K562 (cell line): Measurements from ENCODE around the gene AMPD3. TPM values are rescaled to one million over a fixed set of nuclear protein-coding genes. Genes with fewer than 3 reads are reported as not detected.

Experiments
- ATAC-seq: fragments of 200-7000 bp; cut with Tn5 transposase; 3 replicates; pipeline ENCODE4 v1.9.1; 2020; ENCODE audit warnings: moderate library complexity
- BruUV-seq: library from RNA; stranded (reverse); fragments of 400-500 nt; replicated peaks from 2 replicates; lab custom pipeline; 2021; lab: Mats Ljungman, UMichigan
- CTCF ChIA-PET: fragments of 300-600 bp; formaldehyde crosslinking; extraction: SDS; loops from one replicate; lab custom pipeline; 2021; ENCODE audit warnings: low intra/inter-chr PET ratio; lab: Yijun Ruan, JAX
- POLR2A ChIA-PET: fragments of 300-600, 350-650 bp; sonication (Branson Sonifier 250); formaldehyde crosslinking; extraction: SDS; loops from one replicate; lab custom pipeline; 2021; ENCODE audit warnings: antibody characterized with exemption, inconsistent platforms; lab: Yijun Ruan, JAX
- DNase-seq, 4 experiments: peaks; one replicate each; pipeline versions ENCODE4 v3.0.0 to v3.0.0-alpha.2; 2011 to 2018; ENCODE audit warnings: low spot score in 3 of 4, mixed read lengths in 3 of 4; ENCODE audit errors: extremely low read depth in 1 of 4
- FAIRE-seq: peaks from 2 replicates; lab custom pipeline; 2011; peaks lifted over from hg19 to GRCh38; lab: Jason Lieb, UNC
- H2AFZ ChIP-seq: 2 replicates; pipeline ENCODE4 v1.6.0; 2011; ENCODE audit warnings: low read depth, low read length, control low read depth, inconsistent platforms
- H3K27ac ChIP-seq: fragments of 200-600 bp; 3 replicates; pipeline ENCODE4 v1.8.0; 2011; ENCODE audit warnings: low read depth, mild to moderate bottlenecking, control low read depth, inconsistent platforms, low read length, moderate library complexity, mixed read lengths; ENCODE audit errors: extremely low read depth
- H3K27me3 ChIP-seq, 2 experiments: fragments of 300-600 bp in 1 of 2; 2 replicates in 1 of 2; 3 replicates in 1 of 2; pipeline versions ENCODE4 v1.6.0 to v1.8.0; 2011; ENCODE audit warnings: inconsistent platforms in 2 of 2, low read length in 2 of 2, mild to moderate bottlenecking in 1 of 2, mixed read lengths in 1 of 2, moderate library complexity in 1 of 2; ENCODE audit not compliant: control insufficient read depth in 2 of 2, insufficient read depth in 2 of 2
- H3K36me3 ChIP-seq: fragments of 300-600 bp; 3 replicates; pipeline ENCODE4 v1.8.0; 2011; ENCODE audit warnings: mild to moderate bottlenecking, low read length, inconsistent platforms; ENCODE audit not compliant: control insufficient read depth, insufficient read depth
- H3K4me1 ChIP-seq, 2 experiments: fragments of 200-600 bp in 1 of 2; replicated peaks in 1 of 2; 2 replicates in 1 of 2; 3 replicates in 1 of 2; pipeline versions ENCODE4 v1.5.1 to v1.8.0; 2011; ENCODE audit warnings: inconsistent platforms in 2 of 2, low read length in 2 of 2, mild to moderate bottlenecking in 1 of 2, mixed read lengths in 1 of 2, moderate library complexity in 1 of 2; ENCODE audit not compliant: control insufficient read depth in 2 of 2, insufficient read depth in 2 of 2
- H3K4me2 ChIP-seq: 2 replicates; pipeline ENCODE4 v1.6.1; 2011; ENCODE audit warnings: low read length, control low read depth, inconsistent platforms, mixed read lengths; ENCODE audit not compliant: insufficient read depth
- H3K4me3 ChIP-seq: fragments of 200-600 bp; sonication (generic), shearing (Covaris generic); 2 replicates; pipeline ENCODE4 v1.5.1; 2016; ENCODE audit warnings: control low read depth, inconsistent platforms
- H3K79me2 ChIP-seq: fragments of 200-600 bp; 3 replicates; pipeline ENCODE4 v1.8.0; 2011; ENCODE audit warnings: low read length, inconsistent platforms; ENCODE audit not compliant: control insufficient read depth, insufficient read depth
- H3K9ac ChIP-seq, 2 experiments: 2 replicates each; pipeline versions ENCODE4 v1.6.0 to v1.6.1; 2011; ENCODE audit warnings: low read depth in 2 of 2, low read length in 2 of 2, control low read depth in 1 of 2, inconsistent platforms in 1 of 2, mild to moderate bottlenecking in 1 of 2, mixed read lengths in 1 of 2; ENCODE audit not compliant: insufficient read depth in 1 of 2
- H3K9me1 ChIP-seq: one replicate; pipeline ENCODE4 v1.6.0; 2011; ENCODE audit warnings: inconsistent platforms, mild to moderate bottlenecking, low read length, moderate library complexity; ENCODE audit not compliant: control insufficient read depth, insufficient read depth
- H3K9me3 ChIP-seq: replicated peaks from 2 replicates; pipeline ENCODE4 v1.5.1; 2011; ENCODE audit warnings: low read depth, low read length, inconsistent platforms; ENCODE audit not compliant: control insufficient read depth, insufficient read depth
- H4K20me1 ChIP-seq: replicated peaks from 2 replicates; pipeline ENCODE4 v1.6.1; 2011; ENCODE audit warnings: low read length, inconsistent platforms, mixed read lengths; ENCODE audit not compliant: control insufficient read depth, insufficient read depth
- ARID1B ChIP-seq: fragments of 450-650 bp; IDR thresholded peaks from 2 replicates; pipeline ENCODE4 v1.6.1; 2016; ENCODE audit warnings: antibody characterized with exemption, mild to moderate bottlenecking, inconsistent platforms
- ETV5 ChIP-seq: sonication (generic); formaldehyde crosslinking; IDR thresholded peaks from 2 replicates; pipeline ENCODE4 v1.4.0; 2020; ENCODE audit warnings: low read depth, mild to moderate bottlenecking, missing genetic modification reagents
- FOXK2 ChIP-seq, 2 experiments: fragments of 450-650 bp; IDR thresholded peaks in 1 of 2; conservative IDR thresholded peaks in 1 of 2; 2 replicates each; pipeline ENCODE4 v1.6.1; 2016; ENCODE audit warnings: low read depth in 2 of 2, mild to moderate bottlenecking in 1 of 2
- HMGN3 ChIP-seq: IDR thresholded peaks from 2 replicates; pipeline ENCODE4 v1.6.1; 2011; ENCODE audit warnings: borderline replicate concordance, low read depth, mild to moderate bottlenecking, mixed read lengths, low read length; ENCODE audit not compliant: insufficient read length; ENCODE audit errors: extremely low read depth
- ILK ChIP-seq: fragments of 450-650 bp; IDR thresholded peaks from 2 replicates; pipeline ENCODE4 v1.6.1; 2016; ENCODE audit warnings: missing genetic modification characterization, low read depth, mild to moderate bottlenecking, missing compliant biosample characterization, moderate library complexity, borderline replicate concordance
- NCOA1 ChIP-seq: fragments of 450-650 bp; IDR thresholded peaks from 2 replicates; pipeline ENCODE4 v1.6.1; 2016; ENCODE audit warnings: low read depth
- SLC30A9 ChIP-seq: fragments of 250-450 bp; sonication (Bioruptor Pico); IDR thresholded peaks from 2 replicates; pipeline ENCODE4 v1.8.0; 2022; ENCODE audit warnings: mild to moderate bottlenecking, moderate library complexity
- SRSF3 ChIP-seq: fragments of 200-400 bp; formaldehyde crosslinking; IDR thresholded peaks from 2 replicates; pipeline ENCODE4 v1.6.1; 2016; ENCODE audit warnings: mild to moderate bottlenecking, low read length, moderate library complexity; ENCODE audit not compliant: insufficient read depth
- TEAD1 ChIP-seq, 2 experiments: fragments of 450-650 bp in 1 of 2; sonication (generic) in 1 of 2; formaldehyde crosslinking; IDR thresholded peaks; 2 replicates each; pipeline versions ENCODE4 v1.4.0 to v1.8.0; 2020 to 2022; ENCODE audit warnings: mild to moderate bottlenecking in 2 of 2, missing genetic modification reagents in 1 of 2
- ZNF3 ChIP-seq: fragments of 250-450 bp; sonication (Bioruptor Pico); IDR thresholded peaks from 2 replicates; pipeline ENCODE4 v1.5.0; 2021; ENCODE audit warnings: mild to moderate bottlenecking, moderate library complexity
- ZNF785 ChIP-seq: fragments of 250-450 bp; sonication (Bioruptor Pico); IDR thresholded peaks from 2 replicates; pipeline ENCODE4 v1.4.0; 2020; ENCODE audit warnings: mild to moderate bottlenecking
- WGBS: fragments of 100-300 bp; shearing (Covaris generic); methylation state at CpG from one replicate; pipeline ENCODE4 v1.1.6; 2016; ENCODE audit warnings: low coverage, mixed read lengths; ENCODE audit not compliant: insufficient coverage; ENCODE audit errors: missing lambda C conversion rate; 5-methylcytosine and 5-hydroxymethylcytosine counted together
- in situ Hi-C: fragments of 300-500 bp; cut with MboI; formaldehyde crosslinking; loops from 4 replicates; pipeline ENCODE4 v1.15.0; 2018; ENCODE audit warnings: inconsistent platforms, mixed read lengths
- intact Hi-C: fragments of 100-400 bp; cut with micrococcal nuclease; formaldehyde crosslinking; loops from 2 replicates; pipeline ENCODE4 v1.14.2; 2022
- polyA plus RNA-seq, 8 experiments: library from polyadenylated mRNA; depleted of rRNA in 4 of 8; stranded (reverse) in 5 of 8; unstranded in 3 of 8; fragments of >200 nt; fragmentation: Nextera tagmentation in 2 of 8; fragmentation: Illumina TruSeq in 1 of 8; extraction: Ambion mirVana in 2 of 8; extraction: Trizol in 1 of 8; gene quantifications; 2 replicates each; pipeline versions ENCODE4 v1.2.1 to v1.2.3, GENCODE V29; 2011 to 2014; ENCODE audit warnings: inconsistent platforms in 1 of 8, missing spikeins in 1 of 8
- total RNA-seq, 7 experiments: library from RNA; depleted of rRNA in 6 of 7; stranded (reverse); fragments of >200 nt in 6 of 7; fragmentation: Illumina TruSeq in 2 of 7; extraction: Trizol in 2 of 7; gene quantifications; 2 replicates each; pipeline versions ENCODE4 v1.2.1 to v1.2.3, GENCODE V29; 2011 to 2021; ENCODE audit warnings: low replicate concordance in 1 of 7

The AMPD3 gene
- total and polyA plus RNA-seq, 9 of the 15 experiments (the other 6 are each of a cell fraction or from before 2014, with no cell fraction given) = 4.4 to 23.6 (median 11.2) TPM

GRCh38 chr11:10461276-10461790, 6.3 kb downstream of the AMPD3 start:
- CTCF ChIA-PET = interaction anchor here (0.7 kb wide), 1 partner anchor 18 kb away, joined by 3 read pairs; no protein-coding TSS in a partner anchor
- H3K36me3 ChIP-seq = peaks cover 52% of the 10 kb centered on the region
- TF ChIP-seq ZNF785 (CRISPR knock-in tag) = no peak
- no peak for TF ChIP-seq ZNF3 (CRISPR knock-in tag)
- no peak for TF ChIP-seq NCOA1
- TF ChIP-seq ARID1B = no peak
- no peak for TF ChIP-seq ETV5 (CRISPR knock-in tag)
- TF ChIP-seq SLC30A9 (CRISPR knock-in tag) = no peak
- no peak for TF ChIP-seq TEAD1 (CRISPR knock-in tag; IDR thresholded peaks at IDR 0.05)
- no peak for TF ChIP-seq SRSF3
- no peak for TF ChIP-seq ILK (tag)
- TF ChIP-seq FOXK2 (conservative IDR thresholded peaks at IDR 0.05 in 1 of 2, IDR thresholded peaks at IDR 0.05 in 1 of 2; ENCODE audit: low read depth in 2 of 2) = no peak
- no peak for TF ChIP-seq HMGN3
- H3K79me2 ChIP-seq = peaks cover 50% of the 10 kb centered on the region
- no peak overlapping the region for H2AFZ ChIP-seq
- H3K9ac ChIP-seq = no peak overlapping the region
- DNase-seq (no peak), ATAC-seq (no peak), FAIRE-seq (no peak)
- H3K4me3 ChIP-seq = no peak overlapping the region
- no peak overlapping the region for H3K27ac ChIP-seq
- H3K9me1 ChIP-seq = no peaks in the 10 kb centered on the region
- H3K4me1 ChIP-seq = peaks cover 22 to 24% of the 10 kb centered on the region in 2 experiments
- intact Hi-C loops = no loop called here
- H4K20me1 ChIP-seq = no peaks in the 10 kb centered on the region
- in situ Hi-C loops = no loop called here
- H3K4me2 ChIP-seq = no peak overlapping the region
- H3K9me3 ChIP-seq = no peaks in the 10 kb centered on the region
- no TSS peak for BruUV-seq
- 91% methylated on average over 8 of the region's 9 CpGs for WGBS
- POLR2A ChIA-PET = interaction anchor here (2.1 kb wide), 1 partner anchor 27 kb away, joined by 6 read pairs; no protein-coding TSS in a partner anchor
- H3K27me3 ChIP-seq = no peaks in the 10 kb centered on the region
